Stimulated activated CD4-positive, alpha-beta T cell treated with anti-CD3 and anti-CD28 coated beads, Interleukin-1b, Interleukin-23, amount 100 ng/mL, for 1 hour (primary cell): Measurements from ENCODE around the gene SCGB1D2.

Experiments used
- DNase-seq, 2 donors: peaks; one replicate each; pipeline ENCODE4 v3.0.0-alpha.2; 2020; ENCODE audit warnings: low read depth in 2 of 2

The SCGB1D2 gene

GRCh38 chr11:62260261-62260953 lies 18.4 kb downstream of the SCGB1D2 start:
- no peak for DNase-seq

GRCh38 chr11:62264004-62264403 lies 22.0 kb downstream of the SCGB1D2 start:
- DNase-seq, result no peak

GRCh38 chr11:62266558-62266957 lies 24.5 kb downstream of the SCGB1D2 start:
- no peak for DNase-seq

- no peak for DNase-seq
Observed at GRCh38 chr11:62267050-62267449, 25.0 kb downstream of the SCGB1D2 start.

GRCh38 chr11:62267576-62267975 lies 25.5 kb downstream of the SCGB1D2 start:
- DNase-seq, result no peak

- no peak for DNase-seq
Observed at GRCh38 chr11:62269654-62270278, 27.7 kb downstream of the SCGB1D2 start, which contains the start of gene SCGB2A2. SCGB2A2 (plus strand) TSS chr11:62270158; CDS start chr11:62270217, 59 bp downstream.

- DNase-seq, result no peak
Observed at GRCh38 chr11:62273284-62273683, 31.2 kb downstream of the SCGB1D2 start.

GRCh38 chr11:62273789-62274275 lies 31.8 kb downstream of the SCGB1D2 start:
- no peak for DNase-seq

GRCh38 chr11:62280452-62280851 lies 38.4 kb downstream of the SCGB1D2 start:
- no peak for DNase-seq
